Measurements from ENCODE around the gene DYNLT5.

DYNLT5 gene

GRCh38 chr1:66764994-66765578 lies 12.8 kb downstream of the DYNLT5 start:
- H3K27me3 ChIP-seq (replicated peaks; ENCODE audit: control insufficient read depth, insufficient read depth, low read length) = no peaks in the 10 kb centered on the region
- TF ChIP-seq CTCF (IDR thresholded peaks at IDR 0.05; ENCODE audit: insufficient read depth, low read length, poor library complexity, severe bottlenecking) = peak; percentile 65

DNA sequence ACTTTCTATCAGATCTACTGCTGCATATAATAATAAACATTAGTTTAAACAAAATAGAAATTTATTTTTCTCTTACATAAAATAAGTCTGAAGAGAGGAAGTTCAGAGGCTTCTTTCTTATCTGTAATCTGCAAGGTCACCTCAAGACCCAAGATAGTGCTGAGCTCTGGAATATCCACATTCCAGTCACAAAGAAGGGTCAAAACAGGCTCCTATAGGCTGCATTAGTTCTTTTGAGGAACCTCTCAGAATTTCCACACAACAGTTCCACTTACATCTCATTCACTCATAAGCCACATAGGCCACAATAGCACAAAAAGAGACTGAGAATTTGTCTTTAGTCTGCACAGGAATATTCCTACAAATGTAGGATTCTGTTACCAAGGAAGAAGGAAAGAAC lies 15.4 kb downstream of the DYNLT5 start:
- DNase-seq (ENCODE audit: extremely low read depth, insufficient read length) = no peak
- no peaks in the 10 kb centered on the region for H3K36me3 ChIP-seq (ENCODE audit: control insufficient read depth, insufficient read depth, low read length)
- no peak overlapping the region for H3K4me3 ChIP-seq (replicated peaks; ENCODE audit: low read depth, low read length)
- no peaks in the 10 kb centered on the region for H3K27me3 ChIP-seq (replicated peaks; ENCODE audit: control insufficient read depth, insufficient read depth, low read length)
- no peak for TF ChIP-seq CTCF (IDR thresholded peaks at IDR 0.05; ENCODE audit: insufficient read depth, low read length, poor library complexity, severe bottlenecking)

More at GRCh38 chr1:66764994-66765578, 12.8 kb downstream of the DYNLT5 start:
- no peak overlapping the region for H3K4me3 ChIP-seq (replicated peaks; ENCODE audit: low read depth, low read length)
- no peak for DNase-seq (ENCODE audit: extremely low read depth, insufficient read length)
- H3K36me3 ChIP-seq (ENCODE audit: control insufficient read depth, insufficient read depth, low read length) = no peaks in the 10 kb centered on the region

DNA sequence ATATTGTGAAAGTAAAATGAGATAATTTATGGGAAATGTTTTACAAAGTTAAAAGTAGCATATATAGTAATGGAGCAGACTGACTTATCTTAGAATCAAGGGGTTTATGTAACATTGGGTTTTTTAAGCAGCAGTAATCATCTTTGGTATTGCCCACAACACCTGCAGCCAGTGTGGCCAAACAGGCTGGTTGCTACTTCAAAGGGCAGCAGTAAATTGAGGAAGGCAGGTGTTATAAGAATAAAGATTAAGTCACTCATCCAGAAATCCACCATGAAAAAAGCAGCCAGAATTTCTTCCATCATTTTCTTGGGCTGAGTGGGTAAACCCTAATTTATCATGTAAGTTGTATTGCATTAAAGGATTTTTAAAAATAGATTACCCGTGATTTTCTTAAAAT lies 16.7 kb downstream of the DYNLT5 start:
- Histone ChIP-seq H3K4me3 (replicated peaks; ENCODE audit: low read depth, low read length) (no peak overlapping the region), H3K27me3 (replicated peaks; ENCODE audit: control insufficient read depth, insufficient read depth, low read length) (no peaks in the 10 kb centered on the region), H3K36me3 (ENCODE audit: control insufficient read depth, insufficient read depth, low read length) (no peaks in the 10 kb centered on the region)
- no peak for DNase-seq (ENCODE audit: extremely low read depth, insufficient read length)
- no peak for TF ChIP-seq CTCF (IDR thresholded peaks at IDR 0.05; ENCODE audit: insufficient read depth, low read length, poor library complexity, severe bottlenecking)

- Histone ChIP-seq H3K4me3 (replicated peaks; ENCODE audit: low read depth, low read length) (no peak overlapping the region), H3K27me3 (replicated peaks; ENCODE audit: control insufficient read depth, insufficient read depth, low read length) (no peaks in the 10 kb centered on the region), H3K36me3 (ENCODE audit: control insufficient read depth, insufficient read depth, low read length) (no peaks in the 10 kb centered on the region)
- no peak for DNase-seq (ENCODE audit: extremely low read depth, insufficient read length)
- TF ChIP-seq CTCF (IDR thresholded peaks at IDR 0.05; ENCODE audit: insufficient read depth, low read length, poor library complexity, severe bottlenecking) = no peak
Observed at GRCh38 chr1:66769512-66770229, 17.4 kb downstream of the DYNLT5 start.

DNA sequence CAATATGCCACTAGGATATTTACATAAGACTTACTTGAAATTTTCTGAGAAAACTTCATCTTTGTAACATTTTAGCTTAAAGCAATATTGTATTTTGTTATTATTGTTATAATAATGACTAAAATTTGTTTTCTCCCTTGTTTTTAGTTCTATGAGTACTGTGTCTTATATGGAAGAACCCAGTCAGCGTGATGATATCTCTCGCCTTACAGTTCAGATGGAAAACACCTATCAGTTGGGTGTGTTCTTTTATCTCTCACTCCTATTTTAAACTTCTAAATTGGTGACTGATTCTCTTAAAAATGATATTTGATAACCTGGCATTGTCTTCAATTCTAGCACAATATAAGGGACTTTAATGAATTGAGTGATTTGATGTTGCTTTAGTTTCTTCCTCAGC lies 18.0 kb downstream of the DYNLT5 start:
- no peak for TF ChIP-seq CTCF (IDR thresholded peaks at IDR 0.05; ENCODE audit: insufficient read depth, low read length, poor library complexity, severe bottlenecking)
- Histone ChIP-seq H3K4me3 (replicated peaks; ENCODE audit: low read depth, low read length) (no peak overlapping the region), H3K27me3 (replicated peaks; ENCODE audit: control insufficient read depth, insufficient read depth, low read length) (no peaks in the 10 kb centered on the region), H3K36me3 (ENCODE audit: control insufficient read depth, insufficient read depth, low read length) (no peaks in the 10 kb centered on the region)
- DNase-seq (ENCODE audit: extremely low read depth, insufficient read length) = no peak

Measured in GM06990 (cell line).